ENCODE results near the gene RIPOR2.
"Not testable (repeated sequence)": the region's sequence is repeated elsewhere in the genome, so short reads cannot be mapped to it uniquely, and the experiment has no call there.

Gene RIPOR2

DNA sequence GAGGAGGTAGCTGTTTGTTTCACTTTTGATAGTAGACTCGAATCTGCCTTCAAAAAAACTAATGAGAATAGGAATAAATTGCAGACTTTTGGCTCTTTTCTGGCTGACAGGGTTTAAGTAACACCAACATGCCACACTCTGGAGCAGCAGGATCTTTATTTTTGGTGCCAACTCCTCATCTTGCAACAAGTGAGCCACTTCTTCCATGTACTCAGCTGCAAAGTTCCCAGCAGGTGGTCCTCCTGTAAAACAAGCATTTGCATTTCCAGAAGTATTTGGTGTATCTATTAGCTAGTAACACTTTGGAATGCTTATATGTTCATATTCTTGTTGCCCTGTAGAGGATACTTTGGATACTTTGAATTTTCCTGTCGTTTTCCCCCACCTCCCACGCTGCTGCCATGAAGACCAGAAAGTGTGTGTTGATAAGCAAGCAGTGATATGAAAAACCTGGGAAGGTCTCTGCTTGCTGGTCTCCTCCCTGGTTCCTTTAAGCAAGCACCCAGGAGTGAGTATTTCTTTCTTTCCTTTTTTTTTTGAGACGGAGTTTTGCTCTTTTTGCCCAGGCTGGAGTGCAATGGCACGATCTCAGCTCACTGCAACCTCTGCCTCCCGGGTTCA, 138.1 kb downstream of the RIPOR2 start:
- no peak for DNase-seq

DNA sequence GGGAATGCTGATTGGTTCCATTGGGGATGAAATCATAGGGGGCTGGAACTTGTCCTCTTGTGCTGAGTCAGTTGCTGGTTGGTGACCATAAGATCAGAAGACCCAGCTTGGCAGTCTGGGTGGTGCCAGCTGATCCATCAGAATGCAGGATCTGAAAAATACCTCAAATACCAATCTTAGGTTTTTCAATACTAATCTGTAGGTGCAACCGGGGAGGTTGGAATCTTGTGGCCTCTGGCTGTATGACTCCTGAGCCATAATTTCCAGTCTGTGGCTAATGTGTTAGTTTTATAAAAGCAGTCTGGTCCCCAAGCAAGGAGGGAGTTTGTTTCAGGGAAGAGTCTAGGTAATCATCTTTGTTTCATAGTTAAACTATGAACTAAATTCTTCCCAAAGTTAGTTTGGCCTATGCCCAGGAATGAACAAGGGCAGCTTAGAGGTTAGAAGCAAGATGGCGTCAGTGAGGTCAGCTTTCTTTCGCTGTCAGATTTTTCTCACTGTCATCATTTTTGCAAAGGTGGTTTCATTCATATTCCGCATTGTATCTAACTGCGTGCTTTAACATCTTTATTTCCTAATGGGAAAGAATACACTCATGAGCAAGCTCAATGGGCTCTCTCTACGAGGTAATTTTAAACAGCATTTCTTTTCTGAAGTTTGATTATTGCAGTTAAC, 139.0 kb downstream of the RIPOR2 start:
- DNase-seq, result no peak

DNA sequence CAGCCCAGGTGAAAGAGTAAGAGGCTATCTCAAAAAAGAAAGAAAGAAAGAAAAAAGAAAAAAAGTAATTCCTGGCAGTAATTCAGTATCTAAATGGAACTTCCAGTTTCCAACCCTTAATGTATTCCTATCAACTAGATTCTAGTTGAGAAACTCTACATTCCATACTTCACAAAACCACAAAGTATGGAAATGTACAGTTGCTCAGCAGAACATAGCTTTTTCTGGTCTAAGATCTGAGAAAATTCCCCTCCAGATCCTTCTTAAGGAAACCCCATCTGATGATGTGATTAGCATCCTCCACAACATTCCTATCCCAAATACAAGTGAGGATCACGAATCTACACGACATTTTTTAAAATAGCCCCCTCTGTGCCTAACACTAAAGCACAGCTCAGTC, 140.7 kb downstream of the RIPOR2 start:
- no peak for DNase-seq

DNA sequence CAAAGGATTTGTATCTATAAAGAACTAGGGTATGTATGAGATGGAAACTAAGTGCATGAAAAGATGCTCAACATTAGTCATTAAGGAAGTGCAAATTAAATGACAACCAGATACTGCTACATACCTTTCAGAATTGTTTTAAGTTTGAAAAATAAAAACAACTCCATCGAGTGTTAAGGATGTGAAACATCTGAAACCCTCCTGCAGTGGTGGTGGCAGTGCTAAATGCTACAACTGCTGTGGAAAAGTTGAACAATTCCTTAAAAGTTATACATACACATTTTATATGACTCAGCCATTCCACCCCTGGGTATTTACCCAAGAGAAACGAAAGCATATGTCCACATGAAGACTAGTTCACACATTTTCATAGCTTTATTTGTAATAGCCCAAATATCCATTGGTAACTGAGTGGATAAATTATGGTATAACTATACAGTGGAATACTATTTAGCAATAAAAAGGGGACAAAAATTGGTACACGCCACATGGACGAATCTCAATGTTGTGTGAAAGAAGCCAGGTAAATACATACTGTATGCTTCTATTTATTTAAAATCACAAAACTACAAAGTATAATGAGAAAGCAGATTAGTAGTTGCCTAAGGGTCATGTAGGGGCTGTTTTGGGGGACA, 147.6 kb downstream of the RIPOR2 start:
- DNase-seq, result no peak

DNA sequence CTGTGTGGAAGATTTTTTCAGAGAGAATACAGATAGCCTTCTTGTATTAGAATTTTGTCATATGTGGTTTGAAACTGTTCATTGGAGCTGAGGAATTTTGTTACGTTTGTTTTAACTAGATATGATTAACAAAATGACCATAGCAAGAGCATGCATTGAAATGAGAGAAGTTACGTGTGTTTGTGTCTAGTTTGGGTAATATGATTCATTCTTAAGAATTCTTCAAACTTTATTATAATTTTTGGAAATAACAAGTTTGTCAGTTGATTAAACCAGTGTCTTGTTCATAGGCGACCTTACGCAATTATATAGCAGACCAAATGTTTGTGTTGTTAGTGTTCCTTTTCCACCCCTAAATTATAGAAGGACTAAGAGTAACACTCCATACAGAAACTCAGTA, 155.6 kb downstream of the RIPOR2 start:
- no peak for DNase-seq

DNA sequence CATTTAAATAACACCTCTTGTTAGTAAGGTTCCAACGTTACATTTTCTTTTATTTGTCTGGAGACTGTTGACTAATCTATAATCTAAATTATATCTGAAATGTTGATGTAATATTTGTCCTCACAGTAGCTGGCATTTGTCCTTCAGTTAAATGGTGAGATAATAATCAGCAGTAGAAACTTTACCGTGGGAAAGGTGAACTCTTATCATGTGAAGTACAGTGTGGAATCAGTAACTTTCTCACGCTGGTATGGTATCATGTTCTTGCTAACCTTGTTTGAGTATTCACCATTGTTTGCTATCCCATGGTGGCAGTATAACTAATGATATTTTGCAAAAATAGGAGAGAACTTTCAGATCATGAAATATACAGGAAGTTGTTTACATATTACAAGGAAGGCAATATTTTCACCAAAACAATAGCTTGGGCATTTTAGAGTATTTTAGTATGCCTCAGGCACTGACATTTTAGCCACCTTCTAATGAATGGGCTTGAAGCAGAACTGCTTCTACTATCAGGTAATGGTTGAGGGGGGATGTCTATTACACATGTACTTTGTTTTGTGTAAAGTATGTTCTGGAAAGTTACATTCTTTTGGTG, 156.2 kb downstream of the RIPOR2 start:
- no peak for DNase-seq

DNA sequence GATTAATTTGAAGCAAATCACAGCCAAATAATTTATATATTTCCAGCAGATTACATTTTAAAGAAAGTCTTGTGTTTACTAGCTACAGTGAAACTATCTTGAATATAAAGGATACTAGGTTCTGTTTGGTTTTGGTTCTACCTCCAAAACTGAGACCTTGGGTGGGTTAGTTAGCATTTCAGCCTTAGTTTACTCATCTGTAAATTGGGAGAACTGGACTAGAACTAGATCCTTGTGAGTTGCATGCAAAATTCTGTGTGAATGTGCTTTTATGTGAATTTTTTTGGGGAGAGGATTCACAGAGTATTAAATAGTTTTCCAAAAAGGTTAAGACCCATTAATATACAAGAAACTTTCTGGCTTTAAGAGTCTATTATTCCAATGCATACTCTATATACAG, 156.9 kb downstream of the RIPOR2 start:
- no peak for DNase-seq

DNA sequence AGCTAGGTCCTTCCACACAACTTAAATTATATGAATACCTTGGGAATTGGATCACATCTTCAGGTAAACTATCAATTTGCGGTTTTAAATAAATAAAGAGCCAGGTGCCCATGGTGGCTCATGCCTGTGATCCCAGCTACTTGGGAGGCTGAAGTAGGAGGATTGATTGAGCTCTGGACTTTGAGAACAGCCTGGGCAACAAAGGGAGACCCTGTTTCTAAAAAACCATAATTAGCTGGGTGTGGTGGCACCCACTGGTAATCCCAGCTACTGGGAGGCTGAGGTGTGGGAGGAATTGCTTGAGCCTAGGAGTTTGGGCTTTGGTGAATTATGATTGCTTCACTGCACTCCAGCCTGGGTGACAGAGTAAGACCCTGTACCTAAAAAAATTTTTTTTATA, 157.6 kb downstream of the RIPOR2 start:
- DNase-seq, result no peak

DNA sequence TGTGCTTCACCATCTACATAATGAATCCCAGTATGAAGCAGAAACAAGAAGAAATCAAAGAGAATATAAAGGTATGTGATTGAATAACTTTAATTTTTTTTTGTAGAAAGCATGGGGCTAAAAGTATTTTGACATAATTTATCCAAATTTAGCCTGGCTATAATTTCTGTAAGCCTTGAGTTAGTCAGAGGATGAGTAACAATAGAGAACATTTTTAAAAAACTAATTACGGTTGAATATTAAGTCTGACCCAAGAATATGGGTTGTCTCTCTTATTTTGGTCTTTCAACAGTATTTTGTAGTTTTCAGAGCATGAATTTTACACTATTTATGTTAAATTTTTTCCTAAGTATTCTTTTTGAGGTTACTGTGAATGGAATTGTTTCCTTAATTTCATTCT, 158.5 kb downstream of the RIPOR2 start:
- DNase-seq, result no peak

DNA sequence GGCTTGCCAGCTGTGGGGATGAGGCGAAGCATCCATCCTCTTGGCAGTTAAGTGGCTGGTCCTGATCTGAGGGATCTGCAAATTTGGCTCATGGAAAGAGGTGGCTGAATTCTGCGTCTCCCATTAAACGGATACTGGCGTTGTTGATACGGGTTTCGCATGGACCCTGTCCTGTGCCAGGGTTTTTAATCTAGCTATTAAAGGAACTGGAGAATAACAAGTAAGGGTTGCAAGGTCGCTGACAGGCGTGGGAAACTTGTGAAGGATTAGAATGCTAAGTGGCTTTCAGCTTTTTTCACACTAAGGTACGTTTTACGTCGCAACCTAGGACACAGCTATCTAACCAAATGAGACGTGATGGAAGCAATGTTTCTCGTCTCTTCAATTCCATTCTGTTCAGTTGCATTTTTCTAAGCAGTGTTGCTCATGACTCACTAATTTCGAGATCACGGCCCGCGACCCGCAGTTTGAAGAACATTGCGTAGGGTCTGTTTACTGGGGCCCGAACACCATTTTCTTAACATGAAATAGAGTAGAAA, 160.2 kb downstream of the RIPOR2 start:
- DNase-seq, result peak; percentile 24

DNA sequence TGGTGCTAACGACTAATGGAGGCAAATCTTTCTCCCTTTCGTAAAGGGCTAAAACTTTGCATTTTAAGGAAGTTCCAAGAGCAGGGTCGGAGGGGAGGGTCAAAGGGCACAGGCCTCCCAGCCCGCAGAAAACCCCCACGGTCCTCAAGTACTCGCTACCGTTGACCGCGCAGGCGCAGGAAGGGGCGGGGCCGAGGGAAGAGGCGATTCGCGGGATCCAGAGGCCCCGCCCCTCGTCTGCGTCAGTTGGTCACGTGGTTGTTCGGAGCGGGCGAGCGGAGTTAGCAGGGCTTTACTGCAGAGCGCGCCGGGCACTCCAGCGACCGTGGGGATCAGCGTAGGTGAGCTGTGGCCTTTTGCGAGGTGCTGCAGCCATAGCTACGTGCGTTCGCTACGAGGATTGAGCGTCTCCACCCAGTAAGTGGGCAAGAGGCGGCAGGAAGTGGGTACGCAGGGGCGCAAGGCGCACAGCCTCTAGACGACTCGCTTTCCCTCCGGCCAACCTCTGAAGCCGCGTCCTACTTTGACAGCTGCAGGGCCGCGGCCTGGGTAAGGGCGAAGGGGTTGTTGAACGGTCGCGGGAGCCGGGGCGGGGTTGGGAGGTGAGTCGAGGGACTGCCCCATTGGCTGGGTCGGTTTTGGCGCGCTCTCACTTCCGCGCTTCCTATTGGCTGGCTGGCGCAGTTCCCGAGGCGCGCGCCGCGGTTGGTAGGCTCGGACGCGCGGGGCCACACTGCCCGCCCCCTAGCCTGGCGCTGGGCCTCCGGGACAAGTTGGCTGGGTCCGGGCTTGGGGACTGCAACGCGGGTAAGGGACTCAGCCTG, 160.9 kb downstream of the RIPOR2 start, which contains the start of gene GMNN:
TSS of gene GMNN (plus strand) at position 242 of the 824 bp plus-strand sequence. CDS start 2,310 bp downstream, outside the sequence.
- DNase-seq, result peak; percentile 99

DNA sequence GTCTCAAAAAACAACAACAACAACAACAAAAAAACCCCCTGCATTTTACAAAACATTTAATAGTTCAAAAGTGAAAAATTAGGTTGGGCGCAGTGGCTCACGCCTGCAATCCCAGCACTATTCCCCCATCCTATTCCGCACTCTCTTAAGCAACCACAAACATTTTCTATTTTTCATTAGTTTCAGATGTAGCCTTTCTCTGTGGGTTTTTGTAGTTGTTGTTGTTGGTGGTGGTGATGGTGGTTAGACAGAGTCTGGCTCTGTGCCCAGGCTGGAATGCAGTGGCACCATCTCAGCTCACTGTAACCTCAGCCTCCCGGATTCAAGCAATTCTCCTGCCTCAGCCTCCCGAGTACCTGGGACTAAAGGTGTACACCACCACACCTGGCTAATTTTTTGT, 167.4 kb downstream of the RIPOR2 start:
- DNase-seq, result peak; percentile 44

DNA sequence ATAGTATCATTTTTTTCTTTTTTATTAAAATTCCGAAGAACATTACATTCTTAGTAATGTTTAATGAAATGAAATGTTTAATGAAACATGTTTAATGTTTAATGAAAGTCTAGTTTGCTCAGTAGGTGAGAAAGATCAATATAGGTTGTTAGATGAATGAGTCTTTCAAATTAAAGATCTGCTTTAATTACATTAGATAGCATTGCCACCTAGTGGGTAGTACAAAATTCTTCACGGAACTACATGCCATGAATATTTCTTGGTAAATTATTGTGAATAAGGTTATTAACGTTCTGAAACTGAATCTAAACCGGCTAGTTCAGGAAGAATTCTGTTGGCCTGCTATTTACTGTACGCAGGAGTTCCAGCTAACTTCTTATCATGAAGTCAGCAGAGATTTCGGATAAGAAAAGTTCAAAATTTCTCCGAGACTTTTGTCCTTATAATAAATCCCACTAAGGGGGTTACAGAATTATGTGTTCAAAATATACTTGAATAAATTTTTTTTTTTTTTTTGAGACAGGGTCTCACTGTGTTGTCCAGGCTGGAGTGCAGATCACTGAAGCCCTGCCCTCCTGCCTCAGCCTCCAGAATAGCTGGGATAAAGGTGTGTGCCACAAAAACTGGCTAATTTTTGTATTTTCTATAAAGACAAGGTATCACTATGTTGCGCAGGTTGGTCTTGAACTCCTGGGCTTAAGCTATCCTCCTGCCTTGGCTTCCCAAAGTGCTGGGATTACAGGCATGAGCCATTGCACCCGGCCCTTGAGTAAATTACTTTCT, 168.9 kb downstream of the RIPOR2 start:
- DNase-seq, result peak; percentile 84

DNA sequence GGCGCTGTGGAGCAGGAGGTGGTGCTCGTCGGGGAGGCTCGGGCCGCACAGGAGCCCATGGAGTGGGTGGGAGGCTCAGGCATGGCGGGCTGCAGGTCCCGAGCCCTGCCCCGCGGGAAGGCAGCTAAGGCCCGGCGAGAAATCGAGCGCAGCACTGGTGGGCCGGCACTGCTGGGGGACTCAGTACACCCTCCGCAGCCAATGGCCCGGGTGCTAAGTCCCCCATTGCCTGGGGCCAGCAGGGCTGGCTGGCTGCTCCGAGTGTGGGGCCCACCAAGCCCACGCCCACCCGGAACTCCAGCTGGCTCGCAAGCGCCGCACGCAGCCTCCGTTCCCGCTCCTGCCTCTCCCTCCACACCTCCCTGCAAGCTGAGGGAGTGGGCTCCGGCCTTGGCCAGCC, 169.8 kb downstream of the RIPOR2 start:
- DNase-seq, result not testable (repeated sequence)

DNA sequence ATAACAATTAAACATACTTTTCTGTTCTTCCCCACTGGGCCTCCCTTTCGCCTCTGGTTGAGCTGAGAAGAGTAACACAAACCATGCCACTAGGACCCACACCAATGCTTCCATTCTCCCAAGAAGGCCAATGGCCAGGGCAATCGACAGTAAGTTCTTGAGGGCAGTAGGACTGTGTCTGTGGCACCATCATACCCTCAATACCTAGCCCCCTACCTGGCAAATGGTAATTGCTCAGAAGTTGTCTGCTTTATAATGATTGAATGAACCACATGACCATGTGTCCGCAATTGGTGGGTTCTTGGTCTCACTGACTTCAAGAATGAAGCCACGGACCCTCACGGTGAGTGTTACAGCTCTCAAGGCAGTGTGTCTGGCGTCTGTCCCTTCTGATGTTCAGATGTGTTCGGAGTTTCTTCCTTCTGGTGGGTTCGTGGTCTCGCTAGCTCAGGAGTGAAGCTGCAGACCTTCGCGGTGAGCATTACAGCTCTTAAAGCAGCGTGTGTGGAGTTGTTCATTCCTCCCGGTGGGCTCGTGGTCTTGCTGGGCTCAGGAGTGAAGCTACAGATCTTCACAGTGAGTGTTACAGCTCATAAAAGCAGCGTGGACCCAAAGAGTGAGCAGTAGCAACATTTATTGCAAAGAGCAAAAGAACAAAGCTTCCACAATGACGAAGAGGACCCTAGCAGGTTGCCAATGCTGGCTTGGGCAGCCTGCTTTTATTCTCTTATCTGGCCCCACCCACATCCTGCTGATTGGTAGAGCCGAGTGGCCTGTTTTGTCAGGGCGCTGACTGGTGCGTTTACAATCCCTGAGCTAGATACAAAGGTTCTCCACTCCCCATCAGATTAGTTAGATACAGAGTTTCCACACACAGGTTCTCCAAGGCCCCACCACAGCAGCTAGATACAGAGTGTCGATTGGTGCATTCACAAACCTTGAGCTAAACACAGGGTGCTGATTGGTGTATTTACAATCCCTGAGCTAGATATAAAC, 170.6 kb downstream of the RIPOR2 start:
- DNase-seq, result not testable (repeated sequence)

DNA sequence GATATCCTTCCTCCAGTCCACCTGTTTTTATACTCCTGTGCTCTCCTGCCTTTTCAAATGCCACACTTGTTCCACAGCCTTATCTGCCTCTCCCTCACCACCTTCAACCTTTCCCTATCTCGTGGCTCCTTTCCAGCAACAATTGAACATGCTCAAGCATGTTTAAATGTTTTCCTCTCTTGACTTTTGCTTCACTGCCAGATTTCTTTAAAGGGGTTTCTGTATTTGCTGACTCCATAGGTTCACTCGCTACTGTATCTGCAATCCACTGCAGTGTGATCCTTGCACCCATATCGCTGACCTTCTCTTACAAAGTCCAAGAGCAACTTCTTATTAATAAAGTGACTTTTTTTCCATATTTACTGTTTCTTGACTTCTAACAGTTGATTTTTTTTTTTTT, 172.2 kb downstream of the RIPOR2 start:
- peak; percentile 57 for DNase-seq

DNA sequence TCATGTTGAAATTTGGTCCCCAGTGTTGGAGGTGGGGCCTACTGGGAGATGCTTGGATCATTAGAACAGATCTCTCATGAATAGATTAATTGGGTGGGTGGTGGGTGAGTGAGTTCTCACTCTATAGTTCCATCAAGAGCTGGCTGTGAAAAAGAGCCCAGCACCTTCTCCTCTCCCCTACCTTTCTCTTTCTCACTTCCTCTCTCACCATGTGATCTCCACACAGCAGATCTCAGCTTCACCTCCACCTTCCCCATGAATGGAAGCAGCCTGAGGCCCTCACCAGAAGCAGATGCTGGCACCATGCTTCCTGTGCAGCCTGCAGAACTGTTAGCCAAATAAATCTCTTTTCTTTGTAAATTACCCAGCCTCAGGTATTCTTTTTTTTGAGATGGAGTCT, 173.9 kb downstream of the RIPOR2 start:
- no peak for DNase-seq

DNA sequence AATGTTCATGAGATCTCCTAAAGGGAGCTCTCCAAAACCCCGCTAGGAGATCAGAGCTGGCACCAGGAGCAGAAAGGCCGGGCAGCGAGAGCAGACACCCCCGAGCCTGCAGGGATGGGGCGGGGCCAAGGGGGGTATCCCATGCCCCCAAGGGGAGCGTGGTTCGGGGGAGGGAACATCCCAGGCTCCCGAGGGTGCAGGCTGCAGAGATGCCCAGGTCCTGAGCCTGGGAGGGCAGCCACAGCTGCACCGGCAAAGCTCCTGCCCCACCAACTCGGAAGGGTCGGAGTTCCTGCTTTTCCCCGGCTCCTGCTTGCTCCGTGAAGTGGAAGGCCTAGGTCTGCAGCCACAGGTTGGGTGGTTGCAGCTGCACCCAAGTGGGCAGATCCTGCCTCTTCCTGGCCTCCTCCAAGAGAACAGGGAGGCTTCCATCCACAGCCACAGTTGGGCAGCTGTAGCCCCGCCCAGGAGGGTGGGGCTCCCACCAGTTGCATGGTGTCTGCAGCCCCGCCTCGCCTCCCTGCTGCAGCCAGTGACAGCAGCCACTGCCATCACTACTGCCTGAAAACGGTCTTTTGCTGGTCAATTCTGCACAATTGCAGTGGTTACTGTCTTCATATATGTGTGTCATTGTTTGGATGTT, 174.4 kb downstream of the RIPOR2 start:
- peak; percentile 65 for DNase-seq

DNA sequence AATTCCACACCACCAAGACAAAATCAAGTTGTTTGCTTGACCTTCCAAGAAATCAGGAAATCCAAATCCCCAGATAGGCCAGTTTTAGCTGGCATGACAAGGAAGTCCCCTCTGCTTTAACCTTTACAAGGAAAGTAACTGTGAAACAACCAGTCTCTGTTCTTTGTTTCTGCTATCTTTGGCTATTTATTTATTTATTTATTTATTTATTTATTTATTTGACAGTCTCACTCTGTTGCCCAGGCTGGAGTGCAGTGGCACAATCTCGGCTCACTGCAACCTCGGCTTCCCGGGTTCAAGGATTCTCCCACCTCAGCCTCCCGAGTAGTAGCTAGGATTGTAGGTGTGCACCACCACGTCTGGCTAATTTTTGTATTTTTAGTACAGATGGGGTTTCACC, 175.6 kb downstream of the RIPOR2 start:
- DNase-seq, result no peak

DNA sequence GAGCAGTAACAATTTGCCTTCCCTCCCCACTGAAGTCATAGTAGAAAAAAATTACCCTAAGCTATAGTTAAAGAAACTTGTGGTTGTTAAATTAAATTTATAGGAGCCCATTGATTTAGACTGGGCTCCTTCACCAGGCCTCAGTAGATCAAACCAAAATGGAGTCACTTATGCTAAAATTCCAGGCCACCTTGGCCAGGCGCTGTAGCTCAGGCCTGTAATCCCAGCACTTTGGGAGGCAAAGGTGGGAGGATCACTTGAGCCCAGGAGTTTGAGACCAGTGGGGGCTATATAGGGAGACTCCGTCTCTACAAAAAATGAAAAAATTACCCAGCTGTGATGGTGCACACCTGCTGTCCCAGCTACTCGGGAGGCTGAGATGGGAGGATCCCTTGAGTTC, 176.0 kb downstream of the RIPOR2 start:
- DNase-seq, result no peak

Measured in hematopoietic multipotent progenitor cell treated with erythropoietin and hydrocortisone succinate and interleukin-3 and kit ligand, for 4 days (in vitro differentiated cells).